Uterus (tissue), 4 donors: ENCODE data around the gene RPS19. TPM values are rescaled to one million over a fixed set of nuclear protein-coding genes. Genes with fewer than 3 reads are reported as not detected.
A peak's percentile ranks its signal among the peaks of the same experiment; 100 is the strongest.

Experiments used
- DNase-seq, 2 donors: peaks; one replicate each; pipeline ENCODE4 v3.0.0-alpha.2; 2019 to 2020
- H3K27ac ChIP-seq, 2 donors: fragments of 200-600 bp; sonication (generic); 1 replicate in 1 of 2; 2 replicates in 1 of 2; pipeline ENCODE4 v1.5.1; 2016 to 2018
- H3K27me3 ChIP-seq, 2 donors: fragments of 200-600 bp; sonication (generic); one replicate each; pipeline ENCODE4 v1.5.1; 2018 to 2019; ENCODE audit warnings: control low read depth in 1 of 2
- H3K36me3 ChIP-seq, 2 donors: fragments of 200-600 bp; sonication (generic); one replicate each; pipeline ENCODE4 v1.5.1; 2019; ENCODE audit warnings: control low read depth in 1 of 2
- H3K4me1 ChIP-seq, 2 donors: fragments of 200-600 bp; sonication (generic); one replicate each; pipeline ENCODE4 v1.5.1; 2018 to 2019; ENCODE audit warnings: control low read depth in 1 of 2
- H3K4me3 ChIP-seq, 2 donors: fragments of 200-600 bp; sonication (generic); 1 replicate in 1 of 2; 2 replicates in 1 of 2; pipeline ENCODE4 v1.5.1; 2018 to 2019; ENCODE audit warnings: mild to moderate bottlenecking in 1 of 2
- H3K9me3 ChIP-seq, 2 donors: fragments of 200-600 bp; sonication (generic); one replicate each; pipeline ENCODE4 v1.5.1; 2019; ENCODE audit warnings: control low read depth in 1 of 2
- POLR2A ChIP-seq, 2 donors: fragments of 450-650 bp; IDR thresholded peaks; one replicate each; pipeline ENCODE4 v1.6.1; 2016; ENCODE audit warnings: antibody characterized with exemption in 2 of 2, mild to moderate bottlenecking in 1 of 2, moderate library complexity in 1 of 2
- intact Hi-C: fragments of 100-400 bp; cut with DNase I; formaldehyde crosslinking; loops from one replicate; pipeline ENCODE4 v1.15.1; 2023; ENCODE audit warnings: low total_unique reads
- total RNA-seq, 4 donors: library from RNA; depleted of rRNA in 3 of 4; stranded (reverse); fragments of >200 nt in 3 of 4; gene quantifications; one replicate each; pipeline versions ENCODE4 v1.1.0 to v1.2.4, GENCODE V29; 2014 to 2023
- TF ChIP-seq, protein P1 (sequence below), 4 experiments: fragments of 200-600 bp in 2 of 4; fragments of 450-650 bp in 2 of 4; sonication (generic) in 2 of 4; IDR thresholded peaks; one replicate each; pipeline ENCODE4 v1.5.1; 2016 to 2019; ENCODE audit warnings: antibody characterized with exemption in 4 of 4, mild to moderate bottlenecking in 2 of 4, moderate library complexity in 1 of 4
- donor health status: DM: yes; HTN: yes; CAD: no.

The RPS19 gene
- total RNA-seq, 4 donors from 2014 or later, result 324 to 1,895 (median 1,094) TPM

DNA sequence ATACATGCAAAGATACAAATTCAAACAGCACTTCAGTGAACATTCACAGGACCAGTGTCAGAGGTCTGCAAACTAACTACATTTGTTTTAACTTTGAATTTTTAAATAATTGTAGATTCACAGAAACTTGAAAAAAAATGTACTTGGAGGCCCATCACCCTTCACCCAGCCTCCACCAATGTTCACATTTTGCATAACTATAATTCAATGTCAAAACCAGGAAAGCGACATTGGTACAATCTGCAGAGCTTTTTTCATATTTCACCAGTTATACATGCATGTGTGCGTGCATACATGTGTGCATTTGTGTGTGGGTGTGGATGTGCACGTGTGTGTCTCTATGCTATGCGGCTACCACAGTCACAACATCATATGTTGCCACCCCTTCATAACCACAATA, 44.8 kb upstream of the RPS19 start:
- TF ChIP-seq, protein P1, sequence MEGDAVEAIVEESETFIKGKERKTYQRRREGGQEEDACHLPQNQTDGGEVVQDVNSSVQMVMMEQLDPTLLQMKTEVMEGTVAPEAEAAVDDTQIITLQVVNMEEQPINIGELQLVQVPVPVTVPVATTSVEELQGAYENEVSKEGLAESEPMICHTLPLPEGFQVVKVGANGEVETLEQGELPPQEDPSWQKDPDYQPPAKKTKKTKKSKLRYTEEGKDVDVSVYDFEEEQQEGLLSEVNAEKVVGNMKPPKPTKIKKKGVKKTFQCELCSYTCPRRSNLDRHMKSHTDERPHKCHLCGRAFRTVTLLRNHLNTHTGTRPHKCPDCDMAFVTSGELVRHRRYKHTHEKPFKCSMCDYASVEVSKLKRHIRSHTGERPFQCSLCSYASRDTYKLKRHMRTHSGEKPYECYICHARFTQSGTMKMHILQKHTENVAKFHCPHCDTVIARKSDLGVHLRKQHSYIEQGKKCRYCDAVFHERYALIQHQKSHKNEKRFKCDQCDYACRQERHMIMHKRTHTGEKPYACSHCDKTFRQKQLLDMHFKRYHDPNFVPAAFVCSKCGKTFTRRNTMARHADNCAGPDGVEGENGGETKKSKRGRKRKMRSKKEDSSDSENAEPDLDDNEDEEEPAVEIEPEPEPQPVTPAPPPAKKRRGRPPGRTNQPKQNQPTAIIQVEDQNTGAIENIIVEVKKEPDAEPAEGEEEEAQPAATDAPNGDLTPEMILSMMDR (IDR thresholded peaks at IDR 0.05), result no peak
- TF ChIP-seq POLR2A (IDR thresholded peaks at IDR 0.05), result no peak
- no peaks in the 10 kb centered on the region for H3K27me3 ChIP-seq
- H3K36me3 ChIP-seq, result no peaks in the 10 kb centered on the region
- H3K4me1 ChIP-seq, result no peaks in the 10 kb centered on the region
- no peak for DNase-seq
- no peaks in the 10 kb centered on the region for H3K9me3 ChIP-seq
- H3K27ac ChIP-seq, result no peak overlapping the region
- no peak overlapping the region for H3K4me3 ChIP-seq
- intact Hi-C loops, result no loop called here

DNA sequence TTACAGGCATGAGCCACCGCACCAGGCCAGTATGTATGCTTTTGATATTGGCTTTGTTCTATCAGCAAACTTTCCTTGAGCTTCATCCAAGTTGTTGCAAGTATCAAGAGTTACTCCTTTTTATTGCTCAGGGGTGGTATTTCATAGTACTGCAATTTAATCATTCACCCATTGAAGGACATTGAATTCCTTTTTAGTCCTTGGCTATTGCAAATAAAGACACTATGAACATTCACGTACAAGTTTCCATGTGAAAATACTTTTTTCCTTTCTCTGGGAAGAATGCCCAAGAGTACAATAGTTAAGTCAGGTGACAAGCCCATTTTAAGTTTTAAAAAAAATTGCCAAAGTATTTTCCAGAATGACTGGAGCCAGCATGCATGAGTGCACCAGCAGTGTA, 43.3 kb upstream of the RPS19 start:
- H3K4me1 ChIP-seq, result no peaks in the 10 kb centered on the region
- H3K36me3 ChIP-seq, result no peaks in the 10 kb centered on the region
- H3K9me3 ChIP-seq, result no peaks in the 10 kb centered on the region
- TF ChIP-seq, protein P1 (IDR thresholded peaks at IDR 0.05), result no peak
- no peak for TF ChIP-seq POLR2A (IDR thresholded peaks at IDR 0.05)
- H3K27ac ChIP-seq, result no peak overlapping the region
- no peak for DNase-seq
- no peak overlapping the region for H3K4me3 ChIP-seq
- H3K27me3 ChIP-seq, result no peaks in the 10 kb centered on the region
- intact Hi-C loops, result no loop called here

DNA sequence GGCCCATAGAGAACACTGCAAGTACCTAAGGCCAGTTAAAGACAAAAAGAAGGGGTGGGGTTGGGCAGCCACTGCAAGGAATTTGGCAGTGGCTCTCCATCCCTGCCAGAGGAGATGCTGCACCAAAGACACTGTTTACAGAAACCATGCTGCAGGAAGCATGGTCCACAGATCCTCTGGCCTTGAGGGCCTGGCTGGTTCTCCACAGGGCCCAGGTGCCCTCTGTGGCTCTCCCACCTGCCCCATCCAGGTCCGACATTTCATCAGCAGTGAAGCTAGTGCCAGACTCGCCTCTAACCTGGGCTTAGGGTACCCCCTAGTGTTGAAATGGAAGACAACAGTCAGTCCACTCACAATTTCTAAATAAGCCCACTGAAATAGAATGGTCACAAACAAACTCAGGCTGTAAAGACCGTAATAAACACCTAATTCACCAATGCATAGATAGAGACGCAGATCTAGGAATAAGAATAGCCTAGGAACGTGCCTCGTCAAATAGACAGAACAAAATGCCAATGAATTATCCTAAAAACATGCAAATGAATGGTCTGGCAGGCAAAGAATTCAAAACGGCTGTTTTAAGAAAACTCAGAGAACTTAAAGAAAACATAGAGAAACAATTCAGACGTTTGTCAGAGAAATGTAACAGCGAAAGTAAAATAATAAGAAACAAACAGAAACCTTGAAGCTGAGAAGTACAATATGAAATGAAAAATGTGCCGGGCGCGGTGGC, 38.9 kb upstream of the RPS19 start:
- DNase-seq, result no peak
- TF ChIP-seq POLR2A (IDR thresholded peaks at IDR 0.05), result no peak
- TF ChIP-seq, protein P1 (IDR thresholded peaks at IDR 0.05), result peak in 2 of 4 experiments; percentile 17 to 27
- H3K4me1 ChIP-seq, result no peaks in the 10 kb centered on the region
- H3K4me3 ChIP-seq, result no peak overlapping the region
- H3K27me3 ChIP-seq, result no peaks in the 10 kb centered on the region
- no peak overlapping the region for H3K27ac ChIP-seq
- no peaks in the 10 kb centered on the region for H3K36me3 ChIP-seq
- no peaks in the 10 kb centered on the region for H3K9me3 ChIP-seq
- intact Hi-C loops, result no loop called here

DNA sequence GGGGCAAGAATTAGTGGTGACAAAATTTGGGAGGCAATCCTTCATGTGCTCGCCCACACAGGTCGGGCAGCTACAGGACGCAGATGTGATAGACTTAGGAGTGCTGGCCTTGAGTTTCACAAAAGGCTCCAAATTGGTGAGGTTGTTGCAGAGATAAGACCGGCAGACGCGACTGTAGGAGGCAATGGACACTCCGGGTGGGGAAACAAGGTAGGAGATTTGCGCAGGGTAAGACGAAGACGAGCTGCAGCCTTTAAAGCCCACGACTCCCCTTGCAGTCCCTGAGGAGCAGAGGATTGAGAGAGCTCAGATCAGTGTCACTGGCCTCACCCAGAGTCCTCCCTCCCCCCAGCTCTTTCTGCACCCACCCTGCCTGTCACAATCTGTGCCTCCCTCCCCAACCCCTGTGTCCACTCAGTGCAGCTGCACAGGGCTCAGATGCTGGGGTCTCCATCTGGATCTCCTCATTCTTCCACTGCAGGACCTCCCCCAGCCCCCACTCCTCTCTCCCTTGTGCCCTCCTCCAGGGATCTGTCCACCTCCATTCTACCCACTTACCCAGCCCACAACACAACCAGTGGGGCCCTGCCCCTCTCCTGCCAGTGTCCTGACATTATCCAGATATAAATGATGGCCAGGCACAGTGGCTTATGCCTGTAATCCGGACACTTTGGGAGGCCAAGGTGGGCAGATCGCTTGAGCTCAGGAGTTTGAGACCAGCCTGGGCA, 21.9 kb upstream of the RPS19 start:
- H3K36me3 ChIP-seq, result no peaks in the 10 kb centered on the region
- H3K27me3 ChIP-seq, result no peaks in the 10 kb centered on the region
- no peaks in the 10 kb centered on the region for H3K9me3 ChIP-seq
- H3K4me3 ChIP-seq, result no peak overlapping the region
- intact Hi-C loops, result no loop called here
- no peaks in the 10 kb centered on the region for H3K4me1 ChIP-seq
- TF ChIP-seq POLR2A (IDR thresholded peaks at IDR 0.05), result no peak
- TF ChIP-seq, protein P1 (IDR thresholded peaks at IDR 0.05), result no peak
- no peak overlapping the region for H3K27ac ChIP-seq
- no peak for DNase-seq

DNA sequence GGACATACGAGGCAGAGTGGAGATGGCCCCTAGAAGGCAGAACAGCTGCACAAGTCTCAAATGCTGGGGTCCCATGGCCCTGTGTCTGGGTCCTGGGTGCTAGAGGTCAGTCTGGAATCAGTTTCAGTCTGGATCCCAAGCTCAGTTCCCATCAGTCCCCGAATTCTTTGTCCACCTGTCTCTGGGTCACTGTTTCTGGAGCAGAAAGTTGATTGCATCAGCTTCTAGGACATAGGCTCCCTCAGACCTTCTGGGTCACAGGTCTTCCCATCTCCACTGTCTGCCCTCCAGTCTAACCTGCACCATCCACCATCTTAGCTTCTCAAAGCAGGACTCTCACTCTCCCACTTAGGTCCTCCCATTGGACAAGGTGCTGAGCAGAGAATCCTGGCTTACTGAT, 20.8 kb upstream of the RPS19 start:
- Histone ChIP-seq H3K27me3 (no peaks in the 10 kb centered on the region), H3K27ac (no peak overlapping the region), H3K4me1 (no peaks in the 10 kb centered on the region), H3K36me3 (no peaks in the 10 kb centered on the region), H3K4me3 (no peak overlapping the region), H3K9me3 (no peaks in the 10 kb centered on the region)
- no peak for DNase-seq
- no peak for TF ChIP-seq POLR2A (IDR thresholded peaks at IDR 0.05)
- TF ChIP-seq, protein P1 (IDR thresholded peaks at IDR 0.05), result no peak
- intact Hi-C loops, result no loop called here
